HG02642 (cell line): ENCODE measurements around the gene TRAPPC5.
"Not testable (repeated sequence)": the region's sequence is repeated elsewhere in the genome, so short reads cannot be mapped to it uniquely, and the experiment has no call there.

Source experiments
- ATAC-seq: cut with Tn5 transposase; IDR thresholded peaks from one replicate; pipeline ENCODE4 v1.9.1; 2021; ENCODE audit warnings: mild to moderate bottlenecking; ENCODE audit not compliant: unreplicated experiment, poor library complexity

The TRAPPC5 gene

GRCh38 chr19:7680606-7681339 lies at the start of gene TRAPPC5:
Gene TRAPPC5 (plus strand): TSS chr19:7680833. CDS start chr19:7682254, 1,421 bp downstream.
- ATAC-seq, result peak; percentile 69

- ATAC-seq, result no peak
Measured at GRCh38 chr19:7631577-7631976, 49.1 kb upstream of the TRAPPC5 start.

GRCh38 chr19:7632340-7633203 lies 48.1 kb upstream of the TRAPPC5 start:
- ATAC-seq, result no peak

- no peak for ATAC-seq
Measured at GRCh38 chr19:7633698-7634097, 46.9 kb upstream of the TRAPPC5 start, which contains the start of gene PCP2. Gene PCP2 (minus strand): TSS chr19:7633719. CDS start chr19:7633457, 262 bp downstream.

- no peak for ATAC-seq
Measured at GRCh38 chr19:7635670-7636069, 45.0 kb upstream of the TRAPPC5 start.

GRCh38 chr19:7636317-7636690 lies 44.3 kb upstream of the TRAPPC5 start:
- ATAC-seq, result no peak

GRCh38 chr19:7636691-7637373 lies 43.8 kb upstream of the TRAPPC5 start, which contains the start of gene STXBP2:
Gene STXBP2 (plus strand): TSS chr19:7637110. CDS start chr19:7637150, 40 bp downstream.
- peak; percentile 72 for ATAC-seq

GRCh38 chr19:7637374-7638256 lies 43.0 kb upstream of the TRAPPC5 start:
- peak; percentile 9 for ATAC-seq

- ATAC-seq, result no peak
Measured at GRCh38 chr19:7638802-7639465, 41.7 kb upstream of the TRAPPC5 start.

GRCh38 chr19:7639863-7640348 lies 40.7 kb upstream of the TRAPPC5 start:
- ATAC-seq, result no peak

- ATAC-seq, result no peak
Measured at GRCh38 chr19:7640803-7641202, 39.8 kb upstream of the TRAPPC5 start.

- no peak for ATAC-seq
Measured at GRCh38 chr19:7641290-7642276, 39.0 kb upstream of the TRAPPC5 start.

GRCh38 chr19:7642295-7643030 lies 38.2 kb upstream of the TRAPPC5 start:
- no peak for ATAC-seq

GRCh38 chr19:7643031-7643415 lies 37.6 kb upstream of the TRAPPC5 start:
- no peak for ATAC-seq

- ATAC-seq, result not testable (repeated sequence)
Measured at GRCh38 chr19:7643629-7644549, 36.7 kb upstream of the TRAPPC5 start.

- ATAC-seq, result no peak
Measured at GRCh38 chr19:7644550-7644877, 36.1 kb upstream of the TRAPPC5 start.
